Astrocyte (in vitro differentiated cells and primary cell): ENCODE results near the gene CD200.

Source experiments
- EZH2 ChIP-seq: IDR thresholded peaks from 2 replicates; pipeline ENCODE4 v1.6.1; 2012; ENCODE audit warnings: mild to moderate bottlenecking, low read length, inconsistent platforms; ENCODE audit not compliant: insufficient read depth
- TF ChIP-seq, protein P1 (sequence below): IDR thresholded peaks from 2 replicates; pipeline ENCODE4 v1.5.1; 2011; ENCODE audit warnings: low read depth, mild to moderate bottlenecking, inconsistent platforms, low read length, moderate library complexity; ENCODE audit not compliant: insufficient read depth

DNA sequence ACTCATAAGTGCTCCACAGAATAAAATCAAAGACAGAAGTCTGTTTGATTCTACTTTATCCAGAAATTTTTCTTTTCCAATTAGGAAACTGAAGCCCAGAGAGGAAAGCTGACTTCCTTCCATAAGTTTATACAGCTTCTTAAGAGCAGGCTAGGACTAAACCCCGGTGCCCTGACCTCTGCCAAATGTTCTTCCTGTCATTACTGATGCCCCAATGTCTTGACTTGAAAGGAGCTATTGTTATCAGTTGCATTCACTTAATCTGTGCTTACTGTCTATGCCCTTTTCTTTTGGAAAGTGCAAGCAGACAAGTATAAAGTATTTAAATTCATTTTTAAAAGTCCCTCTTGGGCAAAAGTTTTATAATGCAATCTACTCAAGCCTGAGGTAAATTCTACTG, 18.1 kb downstream of the CD200 start:
- TF ChIP-seq, protein P1, sequence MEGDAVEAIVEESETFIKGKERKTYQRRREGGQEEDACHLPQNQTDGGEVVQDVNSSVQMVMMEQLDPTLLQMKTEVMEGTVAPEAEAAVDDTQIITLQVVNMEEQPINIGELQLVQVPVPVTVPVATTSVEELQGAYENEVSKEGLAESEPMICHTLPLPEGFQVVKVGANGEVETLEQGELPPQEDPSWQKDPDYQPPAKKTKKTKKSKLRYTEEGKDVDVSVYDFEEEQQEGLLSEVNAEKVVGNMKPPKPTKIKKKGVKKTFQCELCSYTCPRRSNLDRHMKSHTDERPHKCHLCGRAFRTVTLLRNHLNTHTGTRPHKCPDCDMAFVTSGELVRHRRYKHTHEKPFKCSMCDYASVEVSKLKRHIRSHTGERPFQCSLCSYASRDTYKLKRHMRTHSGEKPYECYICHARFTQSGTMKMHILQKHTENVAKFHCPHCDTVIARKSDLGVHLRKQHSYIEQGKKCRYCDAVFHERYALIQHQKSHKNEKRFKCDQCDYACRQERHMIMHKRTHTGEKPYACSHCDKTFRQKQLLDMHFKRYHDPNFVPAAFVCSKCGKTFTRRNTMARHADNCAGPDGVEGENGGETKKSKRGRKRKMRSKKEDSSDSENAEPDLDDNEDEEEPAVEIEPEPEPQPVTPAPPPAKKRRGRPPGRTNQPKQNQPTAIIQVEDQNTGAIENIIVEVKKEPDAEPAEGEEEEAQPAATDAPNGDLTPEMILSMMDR = no peak
- TF ChIP-seq EZH2 = no peak
